Ecto neural progenitor cell (in vitro differentiated cells): Measurements from ENCODE around the gene NT5M.

Source experiments
- DNase-seq: peaks from one replicate; pipeline ENCODE4 v3.0.0-alpha.2; 2018; ENCODE audit warnings: low spot score

The NT5M gene

DNA sequence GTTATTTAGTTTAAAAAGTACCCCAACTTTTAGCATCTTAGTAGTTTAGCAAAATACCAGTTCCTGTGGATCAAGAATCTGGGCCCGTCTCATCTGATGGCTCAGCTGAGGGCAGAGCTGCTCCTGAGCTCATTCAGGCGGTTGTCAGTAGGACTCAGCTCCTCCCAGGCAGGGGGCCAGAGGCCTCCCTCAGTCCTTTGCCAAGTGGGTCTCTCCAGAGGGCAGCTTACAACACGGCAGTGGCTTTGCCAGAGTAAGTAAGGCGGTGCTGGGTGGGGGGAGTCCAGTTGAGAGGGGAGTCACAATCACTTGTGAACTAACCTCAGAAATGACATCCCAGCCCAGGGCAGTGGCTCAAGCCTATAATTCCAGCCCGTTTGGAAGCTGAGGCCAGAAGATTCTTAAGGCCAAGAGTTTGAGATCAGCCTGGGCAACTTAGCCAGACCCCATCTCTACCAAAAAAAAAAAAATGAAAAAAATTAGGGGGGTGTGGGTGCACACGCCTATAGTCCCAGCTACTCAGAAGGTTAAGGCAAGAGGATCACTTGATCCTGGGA is 92.2 kb downstream of the NT5M start:
- no peak for DNase-seq

DNA sequence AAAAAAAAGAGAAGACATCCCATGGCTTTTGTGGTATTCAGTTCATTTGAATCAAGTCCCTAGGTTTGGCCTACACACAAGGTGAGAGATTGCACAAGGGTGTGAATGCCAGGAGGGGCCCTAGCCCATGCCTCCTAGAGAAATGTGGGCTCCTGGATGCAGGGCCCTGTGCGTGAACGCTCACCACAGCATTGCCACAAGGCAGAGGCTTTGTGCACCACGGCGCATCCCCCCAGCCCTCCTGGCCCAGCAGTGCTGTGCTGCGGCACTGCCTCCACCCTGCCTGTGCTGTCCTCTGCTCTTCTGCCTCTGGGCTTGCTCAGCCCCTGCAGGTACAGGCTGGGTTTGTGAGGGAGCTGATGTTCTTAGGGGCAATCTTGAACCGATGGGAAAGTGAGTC is 92.7 kb downstream of the NT5M start:
- no peak for DNase-seq
